KMS-11 (cell line): ENCODE results near the gene PRR13.
"Not testable (repeated sequence)": the region's sequence is repeated elsewhere in the genome, so short reads cannot be mapped to it uniquely, and the experiment has no call there.

Experiments used
- H2AFZ ChIP-seq: fragments of 200-600 bp; sonication (generic); 2 replicates; pipeline ENCODE4 v1.6.1; 2016; ENCODE audit warnings: antibody characterized with exemption, mixed run types, low read depth
- H3K27ac ChIP-seq: fragments of 200-600 bp; sonication (generic); 2 replicates; pipeline ENCODE4 v1.6.1; 2016; ENCODE audit warnings: mild to moderate bottlenecking, mixed run types
- H3K27me3 ChIP-seq: fragments of 200-600 bp; sonication (generic); 2 replicates; pipeline ENCODE4 v1.6.1; 2017; ENCODE audit warnings: mild to moderate bottlenecking, low read depth, mixed run types, moderate library complexity; ENCODE audit not compliant: insufficient read depth
- H3K36me3 ChIP-seq: fragments of 200-600 bp; sonication (generic); 2 replicates; pipeline ENCODE4 v1.6.1; 2017; ENCODE audit warnings: mild to moderate bottlenecking, mixed run types; ENCODE audit not compliant: insufficient read depth
- H3K4me1 ChIP-seq: fragments of 200-600 bp; sonication (generic); 2 replicates; pipeline ENCODE4 v1.6.1; 2016; ENCODE audit warnings: mild to moderate bottlenecking, low read depth, mixed run types; ENCODE audit not compliant: poor library complexity, severe bottlenecking
- H3K4me2 ChIP-seq: fragments of 200-600 bp; sonication (generic); 2 replicates; pipeline ENCODE4 v1.7.0; 2016; ENCODE audit warnings: mild to moderate bottlenecking, mixed run types
- H3K4me3 ChIP-seq: fragments of 200-600 bp; sonication (generic); IDR thresholded peaks from 2 replicates; pipeline ENCODE4 v1.6.1; 2017; ENCODE audit warnings: low read depth, low read length, mixed read lengths; ENCODE audit not compliant: insufficient read depth
- H3K79me2 ChIP-seq: fragments of 200-600 bp; sonication (generic); 2 replicates; pipeline ENCODE4 v1.6.1; 2016; ENCODE audit warnings: low read depth, mixed run types; ENCODE audit not compliant: insufficient read depth
- H3K9ac ChIP-seq: fragments of 200-600 bp; sonication (generic); 2 replicates; pipeline ENCODE4 v1.6.1; 2016; ENCODE audit warnings: mild to moderate bottlenecking, mixed run types
- H4K20me1 ChIP-seq: fragments of 200-600 bp; sonication (generic); 2 replicates; pipeline ENCODE4 v1.6.1; 2016; ENCODE audit warnings: mild to moderate bottlenecking, mixed run types; ENCODE audit not compliant: insufficient read depth
- TF ChIP-seq, protein P1 (sequence below): fragments of 200-600 bp; sonication (generic); conservative IDR thresholded peaks from 2 replicates; pipeline ENCODE4 v1.6.1; 2017; ENCODE audit warnings: low read depth, mild to moderate bottlenecking, antibody characterized with exemption, low read length, moderate library complexity, mixed read lengths

PRR13 gene

GRCh38 chr12:53431187-53431586 lies 10.3 kb upstream of the PRR13 start:
- Histone ChIP-seq H3K4me3 (no peak overlapping the region), H3K9ac (no peak overlapping the region), H3K27me3 (no peaks in the 10 kb centered on the region; the same call in 1 of the 2 replicates), H3K27ac (no peak overlapping the region), H3K79me2 (no peaks in the 10 kb centered on the region), H4K20me1 (no peaks in the 10 kb centered on the region), H3K4me2 (no peak overlapping the region), H2AFZ (no peak overlapping the region), H3K36me3 (no peaks in the 10 kb centered on the region), H3K4me1 (peaks cover 28% of the 10 kb centered on the region)
- TF ChIP-seq, protein P1, sequence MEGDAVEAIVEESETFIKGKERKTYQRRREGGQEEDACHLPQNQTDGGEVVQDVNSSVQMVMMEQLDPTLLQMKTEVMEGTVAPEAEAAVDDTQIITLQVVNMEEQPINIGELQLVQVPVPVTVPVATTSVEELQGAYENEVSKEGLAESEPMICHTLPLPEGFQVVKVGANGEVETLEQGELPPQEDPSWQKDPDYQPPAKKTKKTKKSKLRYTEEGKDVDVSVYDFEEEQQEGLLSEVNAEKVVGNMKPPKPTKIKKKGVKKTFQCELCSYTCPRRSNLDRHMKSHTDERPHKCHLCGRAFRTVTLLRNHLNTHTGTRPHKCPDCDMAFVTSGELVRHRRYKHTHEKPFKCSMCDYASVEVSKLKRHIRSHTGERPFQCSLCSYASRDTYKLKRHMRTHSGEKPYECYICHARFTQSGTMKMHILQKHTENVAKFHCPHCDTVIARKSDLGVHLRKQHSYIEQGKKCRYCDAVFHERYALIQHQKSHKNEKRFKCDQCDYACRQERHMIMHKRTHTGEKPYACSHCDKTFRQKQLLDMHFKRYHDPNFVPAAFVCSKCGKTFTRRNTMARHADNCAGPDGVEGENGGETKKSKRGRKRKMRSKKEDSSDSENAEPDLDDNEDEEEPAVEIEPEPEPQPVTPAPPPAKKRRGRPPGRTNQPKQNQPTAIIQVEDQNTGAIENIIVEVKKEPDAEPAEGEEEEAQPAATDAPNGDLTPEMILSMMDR = no peak

DNA sequence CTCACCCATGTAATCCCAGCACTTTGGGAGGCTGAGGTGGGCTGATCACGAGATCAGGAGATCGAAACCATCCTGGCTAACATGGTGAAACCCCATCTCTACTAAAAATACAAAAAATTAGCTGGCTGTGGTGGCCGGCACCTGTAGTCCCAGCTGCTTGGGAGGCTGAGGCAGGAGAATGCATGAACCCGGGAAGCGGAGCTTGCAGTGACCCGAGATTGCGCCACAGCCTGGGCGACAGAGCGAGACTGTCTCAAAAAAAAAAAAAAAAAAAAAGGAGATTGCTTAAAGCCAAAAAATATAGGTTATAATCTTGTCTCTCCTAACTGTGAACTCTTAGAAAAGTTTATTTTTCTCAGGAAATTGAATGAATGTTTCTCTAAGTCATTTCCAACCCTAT lies 6.2 kb upstream of the PRR13 start:
- not testable (repeated sequence) for H2AFZ ChIP-seq, H3K4me3 ChIP-seq, H3K4me1 ChIP-seq, H3K27me3 ChIP-seq, H3K27ac ChIP-seq, H4K20me1 ChIP-seq, H3K36me3 ChIP-seq, H3K9ac ChIP-seq, H3K4me2 ChIP-seq, H3K79me2 ChIP-seq

- H3K36me3 ChIP-seq, H2AFZ ChIP-seq, H3K27ac ChIP-seq, H3K4me3 ChIP-seq, H3K9ac ChIP-seq, H3K4me2 ChIP-seq, H4K20me1 ChIP-seq, H3K27me3 ChIP-seq: not testable (repeated sequence)
- H3K4me1 ChIP-seq = peaks cover 31% of the 10 kb centered on the region
- peaks cover 20% of the 10 kb centered on the region for H3K79me2 ChIP-seq
Observed at GRCh38 chr12:53439582-53439981, 2.0 kb upstream of the PRR13 start.

GRCh38 chr12:53443955-53444354 lies 2.4 kb downstream of the PRR13 start:
- no peaks in the 10 kb centered on the region for H3K27me3 ChIP-seq
- no peak overlapping the region for H3K4me2 ChIP-seq
- no peak overlapping the region for H3K4me3 ChIP-seq
- no peak overlapping the region for H2AFZ ChIP-seq
- H3K79me2 ChIP-seq = peaks cover 20% of the 10 kb centered on the region
- H3K27ac ChIP-seq = no peak overlapping the region
- H3K9ac ChIP-seq = no peak overlapping the region
- no peaks in the 10 kb centered on the region for H4K20me1 ChIP-seq
- peaks cover 37% of the 10 kb centered on the region for H3K4me1 ChIP-seq
- TF ChIP-seq, protein P1 = no peak
- peaks cover 15% of the 10 kb centered on the region; the same call in 1 of the 2 replicates for H3K36me3 ChIP-seq

DNA sequence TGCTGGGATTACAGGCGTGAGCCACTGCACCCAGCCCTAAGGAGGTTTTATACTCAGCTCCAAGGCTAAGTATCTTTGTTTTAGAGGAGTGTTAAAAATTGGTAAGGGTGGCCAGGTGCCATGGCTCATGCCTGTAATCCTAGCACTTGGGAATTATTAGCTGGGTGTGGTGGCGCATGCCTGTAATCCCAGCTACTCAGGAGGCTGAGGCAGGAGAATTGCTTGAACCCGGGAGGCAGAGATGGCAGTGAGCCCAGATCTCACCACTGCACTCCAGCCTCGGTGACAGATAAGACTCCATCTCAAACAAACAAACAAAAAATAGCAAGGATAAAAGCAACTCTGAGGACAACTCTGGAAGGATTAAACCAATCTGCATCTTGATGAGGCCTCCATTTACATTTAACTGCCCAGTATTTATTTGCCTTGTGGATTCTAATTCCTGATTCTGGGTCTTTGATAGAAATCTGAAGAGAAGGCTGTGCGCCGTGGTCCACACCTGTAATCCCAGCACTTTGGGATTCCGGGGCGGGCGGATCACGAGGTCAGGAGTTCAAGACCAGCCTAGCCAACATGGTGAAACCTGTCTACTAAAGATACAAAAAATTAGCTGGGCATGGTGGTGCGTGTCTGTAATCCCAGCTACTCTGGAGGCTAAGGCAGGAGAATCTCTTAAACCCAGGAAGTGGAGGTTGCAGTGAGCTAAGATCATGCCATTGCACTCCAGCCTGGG lies 3.2 kb downstream of the PRR13 start:
- not testable (repeated sequence) for H3K27me3 ChIP-seq, H3K27ac ChIP-seq, H4K20me1 ChIP-seq, H2AFZ ChIP-seq, H3K4me2 ChIP-seq, H3K4me3 ChIP-seq, H3K9ac ChIP-seq
- Histone ChIP-seq H3K79me2 (peaks cover 20% of the 10 kb centered on the region), H3K4me1 (peaks cover 37% of the 10 kb centered on the region), H3K36me3 (peaks cover 15% of the 10 kb centered on the region; the same call in 1 of the 2 replicates)

DNA sequence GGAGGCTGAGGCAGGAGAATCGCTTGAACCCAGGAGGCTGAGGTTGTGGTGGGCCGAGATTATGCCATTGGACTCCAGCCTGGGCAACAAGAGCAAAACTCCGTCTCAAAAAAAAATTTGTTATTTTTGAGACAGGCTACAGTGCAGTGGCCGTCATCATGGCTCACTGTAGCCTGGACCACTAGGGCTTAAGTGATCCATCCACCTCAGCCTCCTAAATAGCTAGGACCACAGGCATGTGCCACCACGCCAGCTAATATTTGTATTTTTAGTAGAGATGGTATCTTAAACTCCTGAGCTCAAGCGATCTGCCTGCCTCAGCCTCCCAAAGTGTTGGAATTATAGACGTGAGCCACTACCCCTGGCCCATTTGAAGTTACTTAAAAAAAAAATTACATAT lies 9.4 kb downstream of the PRR13 start:
- Histone ChIP-seq H3K27me3 (no peaks in the 10 kb centered on the region), H3K36me3 (peaks cover 22% of the 10 kb centered on the region), H3K79me2 (peaks cover 38% of the 10 kb centered on the region), H3K9ac (no peak overlapping the region), H4K20me1 (peaks cover 32% of the 10 kb centered on the region), H2AFZ (no peak overlapping the region), H3K4me2 (no peak overlapping the region; the same call in 1 of the 2 replicates), H3K27ac (no peak overlapping the region), H3K4me1 (peaks cover 36% of the 10 kb centered on the region), H3K4me3 (no peak overlapping the region)
- TF ChIP-seq, protein P1 = no peak
